GM12801 (cell line): ENCODE results near the gene ST8SIA1.

Source experiments
- CTCF ChIP-seq: IDR thresholded peaks from one replicate; pipeline ENCODE4 v1.5.1; 2011; ENCODE audit warnings: control low read depth; ENCODE audit not compliant: insufficient read length; ENCODE audit errors: extremely low read depth

The ST8SIA1 gene

GRCh38 chr12:22204391-22204790 is 130.1 kb downstream of the ST8SIA1 start:
- no peak for TF ChIP-seq CTCF

GRCh38 chr12:22202847-22203246 is 131.7 kb downstream of the ST8SIA1 start:
- TF ChIP-seq CTCF, result no peak

- TF ChIP-seq CTCF, result no peak
Observed at GRCh38 chr12:22201101-22201500, 133.4 kb downstream of the ST8SIA1 start.

- no peak for TF ChIP-seq CTCF
Observed at GRCh38 chr12:22196236-22196635, 138.3 kb downstream of the ST8SIA1 start.

- no peak for TF ChIP-seq CTCF
Observed at GRCh38 chr12:22190969-22191368, 143.5 kb downstream of the ST8SIA1 start.

- TF ChIP-seq CTCF, result no peak
Observed at GRCh38 chr12:22188431-22188830, 146.1 kb downstream of the ST8SIA1 start.

- no peak for TF ChIP-seq CTCF
Observed at GRCh38 chr12:22180705-22181104, 153.8 kb downstream of the ST8SIA1 start.

- no peak for TF ChIP-seq CTCF
Observed at GRCh38 chr12:22173177-22173576, 161.3 kb downstream of the ST8SIA1 start.
